ENCODE results near the gene CDK15.
A peak's percentile ranks its signal among the peaks of the same experiment; 100 is the strongest.

The CDK15 gene

DNA sequence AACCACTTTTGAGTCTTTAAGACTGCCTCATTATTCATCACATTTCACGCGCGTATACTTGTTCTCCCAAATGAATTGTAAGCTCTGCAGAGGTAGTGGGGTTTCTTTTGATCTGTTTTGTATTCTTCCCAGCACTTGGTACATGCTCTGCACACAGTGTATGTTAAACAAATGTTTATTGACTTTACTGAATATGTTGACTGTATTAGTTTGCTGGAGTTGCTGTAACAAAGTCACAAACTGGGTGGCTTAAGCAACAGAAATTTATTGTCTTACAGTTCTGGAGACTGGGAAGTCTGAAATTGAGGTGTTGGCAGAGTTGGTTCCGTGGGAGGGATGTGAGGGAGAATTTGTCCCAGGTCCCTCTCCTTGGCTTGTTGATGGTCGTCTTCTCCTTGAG lies 65.1 kb downstream of the CDK15 start:
- DNase-seq (ENCODE audit: low spot score), result no peak

DNA sequence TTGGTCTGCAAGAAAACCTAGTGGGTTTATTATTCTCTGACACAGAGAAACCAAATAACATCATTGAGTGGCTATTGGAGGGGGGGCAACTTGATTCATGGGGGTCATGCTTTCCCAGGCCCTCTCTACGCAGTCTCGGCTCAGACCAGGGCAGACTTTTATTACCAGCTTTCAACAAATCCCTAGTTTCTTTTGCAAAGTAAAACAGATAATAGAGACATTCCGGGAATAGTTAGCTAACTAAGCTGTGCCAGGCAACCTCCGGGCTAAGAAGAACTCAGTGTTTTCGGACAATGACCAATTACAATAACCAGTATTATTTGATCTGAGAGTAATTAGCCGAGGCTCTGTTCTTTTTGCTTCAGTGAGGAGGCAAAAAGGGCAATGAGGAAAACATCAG lies 66.3 kb downstream of the CDK15 start:
- no peak for DNase-seq (ENCODE audit: low spot score)

DNA sequence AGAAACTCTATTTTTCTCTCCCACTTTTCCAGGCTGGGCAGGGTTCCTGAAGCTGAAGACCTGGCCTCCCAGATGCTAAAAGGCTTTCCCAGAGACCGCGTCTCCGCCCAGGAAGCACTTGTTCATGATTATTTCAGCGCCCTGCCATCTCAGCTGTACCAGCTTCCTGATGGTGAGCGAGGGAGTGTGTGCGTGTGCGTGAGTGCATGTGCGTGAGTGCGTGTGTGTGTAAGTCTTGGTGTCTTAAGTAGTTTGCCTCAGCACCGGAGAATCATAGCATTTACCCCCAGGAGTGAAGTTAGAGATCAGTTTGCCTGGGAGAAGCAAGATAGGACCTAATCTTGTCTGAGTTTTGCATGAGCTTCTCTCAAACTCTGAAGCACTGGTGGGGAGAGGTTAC lies 73.7 kb downstream of the CDK15 start:
- no peak for DNase-seq (ENCODE audit: low spot score)

DNA sequence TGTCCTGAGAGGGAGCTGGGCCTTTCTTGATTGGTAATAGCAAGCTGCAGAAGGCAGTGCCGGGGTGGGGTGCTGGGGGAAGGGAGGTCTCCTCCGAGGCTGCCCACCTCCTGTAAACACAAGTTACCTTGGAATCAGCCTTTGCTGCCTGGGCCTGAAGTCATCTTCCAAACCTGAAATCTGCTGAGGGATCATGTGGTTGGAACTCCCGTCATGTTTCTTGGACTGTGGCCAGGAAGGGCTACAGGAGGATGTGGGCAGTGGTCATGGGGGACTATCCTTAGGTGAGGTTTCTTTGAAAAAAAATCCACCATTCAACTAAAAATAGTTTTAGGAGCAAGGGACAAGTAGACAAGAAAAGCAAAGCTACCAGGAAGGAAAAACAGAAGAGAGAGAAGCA lies 74.2 kb downstream of the CDK15 start:
- no peak for DNase-seq (ENCODE audit: low spot score)

DNA sequence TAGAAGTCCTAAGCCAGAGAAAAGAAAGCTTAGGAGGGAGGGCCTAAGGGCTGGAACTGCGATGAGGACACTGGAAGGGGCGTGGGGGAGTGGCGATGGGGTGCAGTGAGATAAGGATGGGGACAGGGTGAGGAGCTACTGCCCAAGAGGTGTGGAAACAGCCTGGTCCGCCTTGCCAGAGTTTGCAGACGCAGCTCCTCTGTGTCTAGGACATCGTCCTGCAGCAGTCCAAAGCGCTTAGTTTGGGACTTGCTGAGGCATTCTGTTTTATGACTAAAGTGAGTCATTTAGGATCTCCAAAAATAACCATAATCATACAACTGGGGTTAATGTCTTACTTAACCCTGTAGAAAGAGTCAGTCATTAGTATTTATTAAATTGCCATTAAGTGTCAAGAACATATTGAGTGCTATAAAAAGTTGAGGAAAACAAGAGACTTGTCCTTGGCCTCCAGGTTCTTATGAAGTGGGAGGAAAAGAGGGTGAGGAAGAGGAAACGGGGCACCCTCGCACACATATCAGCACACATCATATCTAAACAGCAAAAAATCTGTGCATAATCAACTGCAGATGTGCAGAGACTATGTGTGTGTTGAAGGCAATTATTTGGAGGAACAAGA lies 74.8 kb downstream of the CDK15 start:
- DNase-seq (ENCODE audit: low spot score), result no peak

DNA sequence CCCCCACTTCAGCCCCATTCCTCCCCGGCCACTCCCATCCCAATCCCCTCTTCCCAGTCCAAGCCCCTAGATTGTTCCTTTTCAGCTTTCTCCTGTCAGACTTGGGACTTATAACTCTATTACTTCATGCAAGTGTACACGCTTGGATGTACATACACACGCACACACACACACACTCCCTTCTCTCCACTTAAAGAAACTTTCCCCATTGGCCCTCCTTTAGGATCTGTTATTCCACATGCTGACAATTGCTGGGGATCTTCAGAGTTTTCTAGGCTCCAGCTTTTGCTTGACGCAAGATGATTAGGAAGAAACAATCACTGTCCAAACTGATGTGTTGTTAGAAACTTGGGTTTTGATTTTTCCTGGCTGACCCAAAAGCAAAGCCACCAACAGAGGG lies 75.4 kb downstream of the CDK15 start:
- no peak for DNase-seq (ENCODE audit: low spot score)

DNA sequence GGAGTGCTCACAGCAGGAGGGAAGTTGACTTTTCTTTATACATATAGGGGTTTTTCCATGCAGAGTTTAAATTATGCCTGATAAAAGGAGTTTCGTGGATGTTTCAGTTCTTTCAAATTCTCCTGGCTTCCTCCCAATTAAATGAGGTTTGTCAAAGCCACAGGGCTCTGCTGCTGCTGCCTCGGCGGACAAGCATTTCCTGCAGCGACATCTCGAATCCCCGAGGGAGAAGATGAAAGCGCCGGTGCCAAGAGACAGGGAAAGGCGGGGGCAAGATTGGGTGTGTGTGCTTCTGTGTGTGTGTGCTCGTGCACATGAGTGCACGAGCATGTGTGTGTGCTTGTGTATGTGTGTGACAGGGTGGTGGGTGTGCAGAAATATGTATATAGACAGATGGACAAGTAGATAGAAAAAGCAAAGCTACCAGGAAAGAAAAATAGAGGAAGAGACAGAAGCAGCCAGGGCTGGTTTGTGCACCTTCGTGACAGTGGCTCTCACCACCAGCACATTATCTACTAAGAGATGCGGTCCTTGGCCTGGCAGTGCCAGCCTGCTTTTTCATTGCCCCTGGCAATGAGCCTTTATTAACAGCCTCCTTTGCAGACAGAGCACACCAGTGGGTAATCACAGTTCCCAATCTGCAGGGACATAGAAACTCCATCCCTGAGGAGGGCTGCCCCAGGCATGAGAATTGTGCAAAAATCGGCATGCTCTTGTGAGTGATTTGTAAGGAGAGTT lies 76.2 kb downstream of the CDK15 start:
- DNase-seq (ENCODE audit: low spot score), result no peak

DNA sequence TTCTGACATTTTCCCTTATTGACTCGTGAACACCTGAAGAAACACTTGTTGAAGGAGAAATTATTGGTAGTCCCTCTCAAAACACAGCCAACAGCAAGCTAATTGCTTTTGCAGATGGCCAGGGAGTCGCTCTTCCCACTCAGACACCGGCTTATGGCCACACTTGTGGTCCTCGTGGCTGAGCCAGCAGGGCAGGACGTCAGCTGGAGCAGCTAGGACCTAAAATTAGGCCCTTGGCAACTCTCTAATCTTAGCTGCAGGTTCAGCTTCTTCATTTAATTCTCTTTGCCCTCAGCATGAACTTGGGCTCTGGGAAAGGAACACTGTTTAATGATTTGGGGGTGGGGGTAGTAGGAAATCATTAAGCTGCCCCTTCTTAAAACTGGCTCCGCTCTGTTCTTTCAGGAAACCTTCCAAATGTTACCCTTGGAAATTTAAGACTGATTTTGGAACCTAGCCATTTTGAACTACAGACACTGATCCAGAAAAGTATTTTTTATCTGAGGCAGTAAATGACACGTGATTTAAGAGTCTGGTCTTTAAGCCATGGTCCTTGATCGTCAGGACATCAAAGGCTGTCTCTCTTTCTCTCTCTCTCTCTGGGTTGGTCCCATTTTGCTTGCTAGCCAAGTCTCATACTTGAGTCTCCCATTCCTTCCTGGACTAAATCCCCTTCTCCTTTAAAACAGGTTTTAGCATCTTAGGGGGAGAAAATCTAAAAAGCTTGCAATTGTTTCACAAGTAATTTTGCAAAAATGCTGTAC lies 77.5 kb downstream of the CDK15 start:
- DNase-seq (ENCODE audit: low spot score), result no peak

DNA sequence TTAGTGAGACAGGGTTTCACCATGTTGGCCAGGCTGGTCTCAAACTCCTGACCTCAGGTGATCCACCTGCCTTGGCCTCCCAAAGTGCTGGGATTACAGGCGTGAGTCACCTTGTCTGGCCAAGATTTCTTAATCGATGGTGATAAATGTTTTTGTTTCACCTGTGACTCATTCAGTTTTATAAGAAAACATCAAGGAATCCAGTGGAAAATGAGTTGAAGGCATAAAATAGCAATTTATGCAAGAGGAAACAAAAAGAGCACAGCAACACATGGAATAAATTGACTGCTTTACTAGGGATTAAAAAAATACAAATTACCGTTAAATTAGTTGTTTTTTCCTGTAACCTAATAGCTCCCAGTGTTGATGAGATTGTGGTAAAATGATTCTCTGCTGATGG lies 80.2 kb downstream of the CDK15 start:
- DNase-seq (ENCODE audit: low spot score), result no peak

DNA sequence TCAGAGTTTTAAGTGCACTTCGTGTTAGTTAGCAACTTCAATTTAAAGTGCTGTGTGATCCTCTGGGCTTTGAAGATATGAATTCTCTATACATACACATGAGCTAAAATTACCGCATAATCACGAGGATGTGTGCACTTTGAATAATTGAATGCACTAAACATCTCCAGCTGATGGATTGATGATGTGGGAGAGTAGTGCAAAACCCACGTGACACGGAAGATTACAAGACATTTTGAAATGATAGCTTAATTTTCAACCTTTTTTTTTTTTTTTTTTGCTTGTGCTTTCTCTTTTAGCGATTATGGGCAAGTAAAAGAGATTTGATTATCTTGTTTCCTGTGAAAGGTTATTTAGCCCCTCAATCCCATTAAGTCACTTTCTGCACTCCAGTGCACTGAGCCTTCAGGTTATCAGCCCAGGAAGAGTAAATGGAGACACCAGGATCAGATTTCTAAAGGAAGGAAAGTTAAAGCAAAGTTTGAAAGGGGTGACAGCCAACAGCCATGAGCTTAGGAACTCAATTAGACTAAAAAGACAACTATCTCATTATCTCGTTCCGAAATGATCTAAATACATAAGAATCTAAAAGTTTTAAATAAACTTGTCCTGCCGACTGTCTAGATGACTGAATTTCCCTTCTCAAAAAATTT lies 81.6 kb downstream of the CDK15 start:
- no peak for DNase-seq (ENCODE audit: low spot score)

DNA sequence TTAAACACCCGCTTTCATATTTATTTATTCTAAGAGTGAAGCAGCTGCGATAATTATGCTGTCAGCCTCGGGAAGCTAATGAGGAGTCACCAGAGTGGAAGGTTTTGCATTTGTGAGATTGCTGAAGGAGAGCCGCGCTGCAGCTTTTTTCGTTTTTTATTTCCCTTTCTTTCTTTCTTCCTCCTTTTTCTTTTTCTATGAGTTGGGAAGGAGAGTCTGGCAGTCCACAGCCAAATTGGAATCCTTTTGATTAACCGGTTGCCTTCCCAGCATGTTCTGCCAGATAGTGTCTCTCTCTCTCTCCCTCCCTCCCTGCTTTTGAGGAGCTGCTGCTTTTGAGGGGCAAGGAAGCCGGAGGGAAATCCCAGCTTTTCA lies 82.1 kb downstream of the CDK15 start:
- DNase-seq (ENCODE audit: low spot score), result no peak

DNA sequence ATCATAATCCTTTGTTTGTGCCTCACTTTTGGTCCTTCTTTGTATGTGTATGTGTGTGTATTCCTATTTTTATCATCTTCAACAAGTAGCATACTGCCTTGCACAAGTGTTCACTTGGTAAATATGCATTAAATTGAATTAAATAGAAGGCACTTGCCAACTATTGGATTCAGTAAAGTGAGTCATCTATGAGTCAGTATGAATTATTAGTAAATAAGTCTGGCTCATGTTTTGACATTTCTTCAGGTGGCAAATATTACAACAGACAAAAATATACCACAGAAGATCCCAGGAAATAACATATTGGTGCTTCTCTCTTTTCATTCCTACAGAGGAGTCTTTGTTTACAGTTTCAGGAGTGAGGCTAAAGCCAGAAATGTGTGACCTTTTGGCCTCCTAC lies 84.1 kb downstream of the CDK15 start:
- DNase-seq (ENCODE audit: low spot score), result peak; percentile 59

DNA sequence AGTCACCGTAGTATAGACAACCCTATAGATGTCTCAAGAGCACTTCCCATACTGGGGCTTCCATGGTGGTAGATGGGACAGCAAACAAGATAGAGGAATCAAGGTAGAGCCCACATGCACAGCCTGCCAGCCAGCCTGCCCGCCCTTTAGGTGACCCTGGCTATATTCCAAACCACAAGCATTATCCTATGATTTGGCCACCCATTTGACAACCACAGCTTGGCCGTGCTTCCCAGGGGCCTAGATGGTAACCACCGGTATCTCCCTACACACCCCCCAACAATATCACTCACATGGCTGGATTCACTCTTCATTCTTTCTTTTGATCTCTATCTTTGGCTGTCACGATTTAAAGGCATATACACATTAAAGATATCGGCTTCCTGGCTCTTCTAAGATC lies 85.3 kb downstream of the CDK15 start:
- DNase-seq (ENCODE audit: low spot score), result no peak

DNA sequence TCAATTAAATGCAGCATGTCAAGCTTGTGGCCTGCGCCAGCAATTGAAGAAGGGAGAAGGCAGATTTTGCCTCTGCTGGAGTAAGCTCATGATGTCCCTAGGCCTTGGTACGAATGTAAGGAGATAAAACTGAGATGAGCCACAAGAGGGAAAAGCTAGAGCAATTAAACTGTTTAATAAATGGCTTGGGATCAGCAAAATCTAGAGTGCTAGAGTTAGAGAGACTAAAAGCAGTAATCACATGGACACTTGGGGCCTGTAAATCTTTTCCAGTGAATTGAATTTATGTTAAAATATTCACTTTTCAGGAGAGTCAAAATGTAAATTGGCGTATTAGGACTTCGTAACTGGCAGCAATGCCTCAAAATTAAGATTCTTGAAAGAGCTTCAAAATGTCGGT lies 86.2 kb downstream of the CDK15 start:
- no peak for DNase-seq (ENCODE audit: low spot score)

DNA sequence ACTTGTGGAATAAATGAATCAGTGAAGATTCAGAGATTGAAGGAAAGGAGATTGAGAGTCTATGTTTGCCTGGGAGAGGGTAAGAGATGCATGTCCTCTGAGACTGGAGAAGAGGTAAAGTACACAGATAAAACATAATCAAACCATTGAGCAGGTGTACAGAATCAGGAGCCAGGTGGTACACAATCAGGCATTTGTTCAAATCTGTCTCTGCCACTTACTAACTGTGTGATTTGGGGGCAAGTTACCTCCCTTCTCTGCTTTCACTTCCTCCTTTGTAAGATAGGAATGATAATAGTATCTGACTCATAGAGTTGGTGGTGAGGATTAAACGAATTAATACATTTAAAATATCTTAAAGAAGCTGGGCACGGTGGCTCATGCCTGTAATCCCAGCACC lies 94.0 kb downstream of the CDK15 start:
- DNase-seq (ENCODE audit: low spot score), result no peak

DNA sequence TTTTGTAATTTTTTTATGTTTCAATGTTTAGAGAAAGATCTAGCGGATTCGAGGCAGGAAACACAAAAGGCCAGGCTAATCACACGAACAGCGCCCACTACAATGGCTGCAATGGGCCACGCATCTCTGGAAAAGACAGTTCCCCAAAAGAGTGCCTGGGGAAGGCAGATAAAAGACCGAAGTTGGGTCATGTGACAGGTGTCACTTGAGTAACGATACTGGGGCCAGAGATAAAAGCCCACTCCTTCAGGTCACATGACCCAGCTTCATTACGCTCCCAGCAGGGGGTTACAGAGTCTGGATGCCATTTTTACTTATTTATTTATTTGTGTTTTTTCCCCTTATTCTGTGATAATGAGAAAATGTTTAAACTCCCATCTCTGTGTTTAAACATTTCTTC lies 95.4 kb downstream of the CDK15 start:
- DNase-seq (ENCODE audit: low spot score), result no peak

DNA sequence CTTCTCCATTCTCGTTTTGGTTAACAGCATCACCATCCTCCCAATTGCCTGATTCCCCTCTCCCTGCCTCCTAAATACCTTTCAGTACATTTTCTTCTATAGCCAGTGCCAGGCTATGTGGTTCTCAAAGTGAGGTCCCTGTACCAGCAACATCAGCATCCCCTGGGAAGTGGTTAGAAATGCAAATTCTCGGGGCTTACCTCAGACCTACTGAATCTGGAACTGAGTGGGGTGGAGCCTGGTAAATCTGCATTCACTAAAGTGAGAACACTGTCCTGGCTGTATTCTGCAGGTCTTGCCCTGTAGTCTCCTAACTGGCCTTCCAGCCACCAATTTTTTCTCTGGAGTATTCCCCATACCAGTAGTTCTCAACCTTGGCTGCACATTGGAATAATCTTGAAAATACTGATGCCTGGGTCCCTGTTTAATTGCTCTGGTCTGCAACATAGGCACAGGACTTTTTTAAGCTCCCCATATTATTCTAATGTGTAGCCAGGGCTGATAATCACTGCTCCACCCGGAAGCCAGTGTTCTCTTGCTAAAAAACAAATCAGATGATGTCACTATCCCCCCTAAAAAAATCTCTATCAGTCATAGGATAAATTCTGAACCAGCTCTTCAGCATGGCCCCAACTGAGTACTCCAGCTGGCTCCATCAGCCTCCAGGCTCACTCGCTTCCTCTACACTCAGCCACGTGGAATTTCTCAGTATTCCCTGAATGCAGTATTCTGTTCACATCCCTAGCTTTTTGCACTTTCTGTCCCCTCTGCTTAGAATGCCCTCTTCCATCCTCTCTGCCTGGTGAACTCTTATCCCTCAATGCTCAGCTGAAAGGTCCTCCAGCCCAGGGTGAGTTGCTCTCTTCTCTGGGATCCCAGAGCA lies 98.4 kb downstream of the CDK15 start:
- DNase-seq (ENCODE audit: low spot score), result no peak

DNA sequence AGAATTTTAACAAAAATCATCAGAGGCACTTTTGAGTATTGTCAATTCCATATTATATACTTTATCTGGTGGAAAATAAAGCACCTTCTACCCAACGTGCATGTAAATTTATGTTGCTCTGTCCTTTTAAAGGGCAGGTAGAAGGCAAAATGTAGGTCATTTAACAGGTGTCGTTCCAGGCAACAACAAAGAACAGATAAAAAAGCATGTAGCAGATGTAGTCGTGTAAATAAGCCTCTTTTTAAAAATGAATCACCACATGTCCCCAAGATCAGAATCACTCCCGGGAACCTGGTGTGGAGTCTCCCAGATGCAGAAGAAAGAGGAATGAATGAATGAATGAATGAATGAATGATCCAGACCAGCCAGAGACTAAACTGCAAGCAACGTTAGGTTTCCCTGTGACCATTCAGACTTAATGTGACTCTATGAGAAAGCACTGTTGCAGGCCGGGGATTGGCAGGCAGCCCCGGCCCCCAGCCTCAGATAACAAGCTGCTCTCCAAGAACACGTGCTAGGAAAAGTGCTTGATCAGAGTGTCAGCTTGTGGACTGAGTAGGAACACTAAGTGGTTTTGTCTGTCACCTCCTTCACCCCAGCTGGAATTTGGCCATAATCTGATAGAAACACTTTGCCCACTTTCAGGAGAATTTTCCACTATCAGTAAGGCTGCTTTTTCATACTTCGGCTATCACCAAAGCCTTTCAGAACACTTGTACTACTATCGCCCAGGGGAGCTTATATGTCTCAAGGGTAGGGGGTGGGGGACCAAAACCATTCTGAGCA lies 100.6 kb downstream of the CDK15 start:
- DNase-seq (ENCODE audit: low spot score), result no peak

DNA sequence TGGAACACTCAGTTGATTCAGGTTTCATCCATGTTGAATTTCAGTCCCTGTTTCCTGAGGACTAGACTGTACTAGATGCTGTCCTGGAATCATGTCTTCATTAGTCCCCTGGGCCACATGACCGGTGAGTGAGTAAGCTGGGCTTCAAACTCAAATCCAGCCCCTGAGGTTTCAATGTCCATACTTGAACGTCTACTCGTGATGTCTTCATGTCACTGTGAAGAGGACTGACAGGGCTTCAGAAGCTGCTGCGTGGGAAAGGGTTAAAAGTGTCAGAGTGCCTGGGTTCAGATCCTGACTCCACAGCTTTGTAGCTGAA lies 101.2 kb downstream of the CDK15 start:
- DNase-seq (ENCODE audit: low spot score), result no peak

DNA sequence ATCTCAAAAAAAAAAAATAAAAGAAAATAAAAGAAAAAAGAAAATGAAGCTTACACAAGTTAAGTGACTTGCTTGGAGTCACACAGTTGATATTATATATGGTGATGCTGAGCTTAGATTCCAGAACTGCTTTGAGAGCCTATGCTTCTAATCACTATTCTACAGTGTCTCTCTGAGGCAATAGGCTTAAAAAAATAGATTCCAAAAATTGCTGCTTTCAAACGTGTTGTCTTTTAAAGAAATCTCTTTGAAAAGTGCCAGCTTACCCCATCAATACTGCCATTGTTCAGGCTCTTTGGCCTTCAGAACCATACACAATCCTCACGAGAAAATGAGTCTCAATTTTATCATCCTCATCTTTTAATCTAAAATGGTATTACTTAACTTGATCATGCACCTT lies 102.6 kb downstream of the CDK15 start:
- DNase-seq (ENCODE audit: low spot score), result peak; percentile 75

DNA sequence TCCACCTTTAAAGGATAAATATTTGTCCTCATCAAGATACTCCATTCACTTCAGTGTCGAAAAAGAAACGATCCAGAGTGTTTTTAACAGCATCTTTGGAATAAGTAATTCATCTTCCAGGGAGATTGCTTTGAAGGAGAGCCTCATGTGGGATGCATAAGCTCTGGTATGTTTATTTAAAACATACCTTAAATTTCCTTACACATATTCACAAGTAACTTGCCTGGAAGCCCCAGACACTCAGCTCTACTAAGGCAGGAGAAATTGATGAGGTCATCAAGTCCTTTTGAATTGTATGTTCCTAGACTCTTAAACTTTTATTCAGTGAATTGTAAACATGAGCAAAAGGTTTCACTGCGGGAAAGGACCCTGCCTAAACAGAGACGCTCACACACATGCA lies 103.0 kb downstream of the CDK15 start:
- no peak for DNase-seq (ENCODE audit: low spot score)
